ENCODE measurements around the gene COL11A2. TPM values are rescaled to one million over a fixed set of nuclear protein-coding genes. Genes with fewer than 3 reads are reported as not detected.

COL11A2 gene
- polyA plus RNA-seq, 1 of the 3 experiments (the other 2 are of a cell fraction): 0.99 TPM

DNA sequence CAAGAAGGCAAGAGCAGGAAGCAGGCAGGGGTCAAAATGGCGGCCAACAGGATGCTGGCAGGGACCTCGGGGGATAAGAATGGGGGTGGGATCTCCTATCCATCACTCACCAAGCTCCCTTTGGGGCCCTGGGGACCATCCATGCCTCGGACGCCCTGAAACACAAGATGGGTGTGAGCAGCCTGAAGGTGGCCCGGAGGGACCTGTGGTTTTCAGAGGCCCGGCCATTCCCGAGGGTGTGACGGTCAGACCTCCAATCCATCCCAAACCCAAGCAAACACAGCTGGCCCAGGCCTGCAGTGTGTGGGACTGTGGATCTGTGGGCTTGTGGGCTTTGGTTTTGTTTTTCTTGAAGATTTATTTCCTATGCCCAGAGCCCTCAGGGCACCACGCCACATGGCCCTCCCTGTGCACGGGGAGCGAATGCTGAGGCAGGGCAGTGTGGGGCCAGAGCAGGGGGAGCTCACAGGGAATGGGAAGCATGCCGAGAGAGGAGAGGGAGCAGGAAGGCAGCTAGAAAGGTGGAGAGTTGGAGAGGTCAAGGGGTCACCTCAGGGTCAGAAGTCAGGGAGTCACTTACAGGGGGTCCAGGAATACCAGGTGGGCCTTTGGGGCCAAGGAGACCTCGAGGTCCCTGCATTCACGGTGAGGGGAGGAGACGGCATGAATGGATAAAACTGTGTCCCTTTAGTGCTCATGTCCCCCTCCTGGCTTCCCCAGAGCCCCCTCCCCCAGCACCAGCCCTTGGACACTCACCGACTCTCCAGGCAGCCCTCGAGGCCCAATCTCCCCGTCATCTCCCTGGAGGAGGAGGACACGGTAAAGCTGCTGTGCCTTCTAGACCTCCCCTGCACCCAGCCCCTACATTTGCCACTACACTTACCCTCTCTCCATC, 14.5 kb downstream of the COL11A2 start:
- DNase-seq: no peak
- Histone ChIP-seq H3K27ac (ENCODE audit: low read depth in 2 of 2, low read length in 1 of 2) (no peak overlapping the region), H3K9me3 (no peaks in the 10 kb centered on the region)

DNA sequence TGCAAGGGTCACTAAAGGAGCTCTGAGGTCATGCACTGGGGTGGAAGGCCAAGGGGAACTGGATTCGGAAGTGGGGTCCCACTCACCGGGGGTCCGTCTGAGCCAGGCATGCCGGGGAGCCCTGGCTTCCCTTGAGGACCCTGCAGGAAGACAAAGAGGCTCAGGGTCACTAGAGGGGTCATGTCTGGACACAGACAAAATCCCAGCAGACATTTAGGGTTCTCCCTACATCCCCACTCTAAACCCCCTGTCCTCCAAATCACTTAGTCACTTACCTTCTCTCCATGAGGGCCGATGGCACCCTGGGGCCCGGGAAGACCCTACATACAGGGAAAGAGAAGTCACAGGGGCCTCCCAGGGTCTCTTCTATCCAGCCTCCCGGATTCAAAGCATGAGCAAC, 15.4 kb downstream of the COL11A2 start:
- Histone ChIP-seq H3K36me3 (replicated peaks in 1 of 2; ENCODE audit: control insufficient read depth in 1 of 2, insufficient read depth in 2 of 2, low read length in 1 of 2) (no peaks in the 10 kb centered on the region), H3K4me2 (no peak overlapping the region), H3K4me1 (ENCODE audit: control insufficient read depth in 1 of 2, insufficient read depth in 2 of 2, low read depth in 1 of 2, low read length in 1 of 2) (peaks cover 0 to 3% of the 10 kb centered on the region in 2 experiments; a peak in 1 of 4 replicates), H3K9ac (no peak overlapping the region), H4K20me1 (ENCODE audit: insufficient read depth) (no peaks in the 10 kb centered on the region), H3K27ac (ENCODE audit: low read depth in 2 of 2, low read length in 1 of 2) (no peak overlapping the region), H3K9me3 (no peaks in the 10 kb centered on the region), H3F3A (replicated peaks; ENCODE audit: insufficient read depth) (no peaks in the 10 kb centered on the region), H3K79me2 (ENCODE audit: insufficient read depth) (no peaks in the 10 kb centered on the region), H3K27me3 (ENCODE audit: insufficient read depth) (no peaks in the 10 kb centered on the region), H2AFZ (ENCODE audit: low read depth) (no peak overlapping the region), H3K4me3 (ENCODE audit: low read depth in 2 of 2, low read length in 1 of 2) (no peak overlapping the region), H3K9me2 (no peaks in the 10 kb centered on the region)
- ChIA-PET POLR2A (no interaction called here), CTCF (interaction anchor here (1.1 to 2.6 kb wide), 2 partner anchors 71 to 161 kb away, joined by 3 to 7 read pairs; no protein-coding TSS in a partner anchor)
- no peak for DNase-seq
- WGBS (ENCODE audit: low lambda C conversion rate): 49% methylated on average over 6 of the region's 7 CpGs
- no peak for TF ChIP-seq GABPA (IDR thresholded peaks at IDR 0.05; ENCODE audit: low read depth)
- TF ChIP-seq FOSL2 (IDR thresholded peaks at IDR 0.05; ENCODE audit: borderline replicate concordance, low read depth): no peak
- TF ChIP-seq, protein P1, sequence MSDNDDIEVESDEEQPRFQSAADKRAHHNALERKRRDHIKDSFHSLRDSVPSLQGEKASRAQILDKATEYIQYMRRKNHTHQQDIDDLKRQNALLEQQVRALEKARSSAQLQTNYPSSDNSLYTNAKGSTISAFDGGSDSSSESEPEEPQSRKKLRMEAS (IDR thresholded peaks at IDR 0.05; ENCODE audit: low read depth): no peak
- TF ChIP-seq RFX5 (IDR thresholded peaks at IDR 0.05; ENCODE audit: low read length): no peak
- TF ChIP-seq, protein P2, sequence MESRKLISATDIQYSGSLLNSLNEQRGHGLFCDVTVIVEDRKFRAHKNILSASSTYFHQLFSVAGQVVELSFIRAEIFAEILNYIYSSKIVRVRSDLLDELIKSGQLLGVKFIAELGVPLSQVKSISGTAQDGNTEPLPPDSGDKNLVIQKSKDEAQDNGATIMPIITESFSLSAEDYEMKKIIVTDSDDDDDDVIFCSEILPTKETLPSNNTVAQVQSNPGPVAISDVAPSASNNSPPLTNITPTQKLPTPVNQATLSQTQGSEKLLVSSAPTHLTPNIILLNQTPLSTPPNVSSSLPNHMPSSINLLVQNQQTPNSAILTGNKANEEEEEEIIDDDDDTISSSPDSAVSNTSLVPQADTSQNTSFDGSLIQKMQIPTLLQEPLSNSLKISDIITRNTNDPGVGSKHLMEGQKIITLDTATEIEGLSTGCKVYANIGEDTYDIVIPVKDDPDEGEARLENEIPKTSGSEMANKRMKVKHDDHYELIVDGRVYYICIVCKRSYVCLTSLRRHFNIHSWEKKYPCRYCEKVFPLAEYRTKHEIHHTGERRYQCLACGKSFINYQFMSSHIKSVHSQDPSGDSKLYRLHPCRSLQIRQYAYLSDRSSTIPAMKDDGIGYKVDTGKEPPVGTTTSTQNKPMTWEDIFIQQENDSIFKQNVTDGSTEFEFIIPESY (IDR thresholded peaks at IDR 0.05; ENCODE audit: borderline replicate concordance, low read depth): no peak
- no peak for TF ChIP-seq TEAD4 (IDR thresholded peaks at IDR 0.05; ENCODE audit: borderline replicate concordance, insufficient read depth)
- no peak for TF ChIP-seq RAD21 (IDR thresholded peaks at IDR 0.05; ENCODE audit: low read length)
- no peak for TF ChIP-seq RXRA (IDR thresholded peaks at IDR 0.05; ENCODE audit: borderline replicate concordance, low read depth)

More for the DNA sequence above, 14.5 kb downstream of the COL11A2 start:
- H3K79me2 ChIP-seq (ENCODE audit: insufficient read depth): no peaks in the 10 kb centered on the region
- no peaks in the 10 kb centered on the region for H4K20me1 ChIP-seq (ENCODE audit: insufficient read depth)
- CTCF ChIA-PET: interaction anchor here (0.8 to 2.6 kb wide), 7 partner anchors 11 to 162 kb away, joined by 3 to 7 read pairs (median 3); partner anchors contain the start of gene COL11A2
- no peaks in the 10 kb centered on the region for H3F3A ChIP-seq (replicated peaks; ENCODE audit: insufficient read depth)
- H3K9ac ChIP-seq: no peak overlapping the region
- H2AFZ ChIP-seq (ENCODE audit: low read depth): no peak overlapping the region
- no peak overlapping the region for H3K4me2 ChIP-seq
- no peaks in the 10 kb centered on the region for H3K9me2 ChIP-seq
- H3K4me3 ChIP-seq (ENCODE audit: low read depth in 2 of 2, low read length in 1 of 2): no peak overlapping the region
- 51% methylated on average over 17 of the region's 19 CpGs for WGBS (ENCODE audit: low lambda C conversion rate)
- H3K36me3 ChIP-seq (replicated peaks in 1 of 2; ENCODE audit: control insufficient read depth in 1 of 2, insufficient read depth in 2 of 2, low read length in 1 of 2): no peaks in the 10 kb centered on the region
- H3K27me3 ChIP-seq (ENCODE audit: insufficient read depth): no peaks in the 10 kb centered on the region
- POLR2A ChIA-PET: no interaction called here
- TF ChIP-seq, protein P2 (IDR thresholded peaks at IDR 0.05; ENCODE audit: borderline replicate concordance, low read depth): no peak
- no peak for TF ChIP-seq NFIC (IDR thresholded peaks at IDR 0.05; ENCODE audit: borderline replicate concordance)
- no peak for TF ChIP-seq TCF12 (IDR thresholded peaks at IDR 0.05)
- TF ChIP-seq, protein P1 (IDR thresholded peaks at IDR 0.05; ENCODE audit: low read depth): no peak
- no peak for TF ChIP-seq ELF1 (IDR thresholded peaks at IDR 0.05)
- no peak for TF ChIP-seq RXRA (IDR thresholded peaks at IDR 0.05; ENCODE audit: borderline replicate concordance, low read depth)
- no peak for TF ChIP-seq JUND (IDR thresholded peaks at IDR 0.05)
- TF ChIP-seq EP300 (IDR thresholded peaks at IDR 0.05; ENCODE audit: borderline replicate concordance in 1 of 2, low read depth in 1 of 2, low read length in 1 of 2): no peak
- TF ChIP-seq RAD21 (IDR thresholded peaks at IDR 0.05; ENCODE audit: low read length): no peak
- TF ChIP-seq, protein P3, sequence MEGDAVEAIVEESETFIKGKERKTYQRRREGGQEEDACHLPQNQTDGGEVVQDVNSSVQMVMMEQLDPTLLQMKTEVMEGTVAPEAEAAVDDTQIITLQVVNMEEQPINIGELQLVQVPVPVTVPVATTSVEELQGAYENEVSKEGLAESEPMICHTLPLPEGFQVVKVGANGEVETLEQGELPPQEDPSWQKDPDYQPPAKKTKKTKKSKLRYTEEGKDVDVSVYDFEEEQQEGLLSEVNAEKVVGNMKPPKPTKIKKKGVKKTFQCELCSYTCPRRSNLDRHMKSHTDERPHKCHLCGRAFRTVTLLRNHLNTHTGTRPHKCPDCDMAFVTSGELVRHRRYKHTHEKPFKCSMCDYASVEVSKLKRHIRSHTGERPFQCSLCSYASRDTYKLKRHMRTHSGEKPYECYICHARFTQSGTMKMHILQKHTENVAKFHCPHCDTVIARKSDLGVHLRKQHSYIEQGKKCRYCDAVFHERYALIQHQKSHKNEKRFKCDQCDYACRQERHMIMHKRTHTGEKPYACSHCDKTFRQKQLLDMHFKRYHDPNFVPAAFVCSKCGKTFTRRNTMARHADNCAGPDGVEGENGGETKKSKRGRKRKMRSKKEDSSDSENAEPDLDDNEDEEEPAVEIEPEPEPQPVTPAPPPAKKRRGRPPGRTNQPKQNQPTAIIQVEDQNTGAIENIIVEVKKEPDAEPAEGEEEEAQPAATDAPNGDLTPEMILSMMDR (IDR thresholded peaks at IDR 0.05): no peak
- no peak for TF ChIP-seq RFX5 (IDR thresholded peaks at IDR 0.05; ENCODE audit: low read length)
- H3K4me1 ChIP-seq (ENCODE audit: control insufficient read depth in 1 of 2, insufficient read depth in 2 of 2, low read depth in 1 of 2, low read length in 1 of 2): peaks cover 0 to 3% of the 10 kb centered on the region in 2 experiments; a peak in 1 of 4 replicates

Measured in SK-N-SH (cell line).